Stimulated activated CD4-positive, alpha-beta T cell treated with anti-CD3 and anti-CD28 coated beads, Interleukin-12 subunit alpha, Interleukin-12 subunit beta, amount 100 ng/mL, for 4 hours (primary cell): ENCODE measurements around the gene MAP6D1.
A peak's percentile ranks its signal among the peaks of the same experiment; 100 is the strongest.
"Not testable (repeated sequence)": the region's sequence is repeated elsewhere in the genome, so short reads cannot be mapped to it uniquely, and the experiment has no call there.

Source experiments
- DNase-seq: peaks from one replicate; pipeline ENCODE4 v3.0.0-alpha.2; 2020

MAP6D1 gene

DNA sequence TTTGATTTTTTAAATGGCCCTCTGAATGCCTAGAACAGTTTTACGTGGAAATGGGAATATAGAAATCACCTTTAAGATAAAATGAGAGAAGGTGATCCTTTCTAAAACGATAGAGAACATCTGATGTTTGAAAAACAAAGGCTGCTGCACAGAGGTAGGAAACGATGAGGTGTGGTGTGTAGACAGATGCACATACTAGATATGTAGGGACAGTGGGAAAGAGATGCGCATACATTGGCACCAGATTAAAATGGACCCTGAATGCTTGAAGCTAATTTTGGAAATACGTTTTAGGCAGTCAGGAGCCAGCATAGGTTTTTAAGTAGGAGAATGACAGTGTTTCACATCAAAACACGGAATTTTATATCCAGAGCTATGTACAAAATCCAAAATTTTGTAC lies 29.0 kb downstream of the MAP6D1 start:
- no peak for DNase-seq

DNA sequence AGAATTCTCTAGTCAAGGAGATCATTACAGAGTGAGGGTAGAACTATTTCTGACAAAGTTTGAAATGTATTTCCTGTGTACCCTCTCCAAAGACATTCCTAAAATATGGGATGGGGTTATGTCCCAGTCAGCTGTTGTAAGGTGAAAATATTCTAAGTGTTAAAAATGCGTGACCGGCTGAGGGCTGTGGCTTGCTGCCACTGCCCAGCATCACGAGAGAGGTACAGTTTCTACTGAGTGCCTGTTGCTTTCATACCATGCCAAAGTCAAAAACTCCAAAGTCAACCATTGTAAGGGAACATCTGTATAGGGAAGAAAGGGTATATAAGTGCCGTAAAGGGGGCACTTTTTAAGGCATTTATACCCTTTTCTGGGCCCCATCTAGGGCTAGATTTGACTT lies 30.9 kb downstream of the MAP6D1 start:
- DNase-seq: no peak

DNA sequence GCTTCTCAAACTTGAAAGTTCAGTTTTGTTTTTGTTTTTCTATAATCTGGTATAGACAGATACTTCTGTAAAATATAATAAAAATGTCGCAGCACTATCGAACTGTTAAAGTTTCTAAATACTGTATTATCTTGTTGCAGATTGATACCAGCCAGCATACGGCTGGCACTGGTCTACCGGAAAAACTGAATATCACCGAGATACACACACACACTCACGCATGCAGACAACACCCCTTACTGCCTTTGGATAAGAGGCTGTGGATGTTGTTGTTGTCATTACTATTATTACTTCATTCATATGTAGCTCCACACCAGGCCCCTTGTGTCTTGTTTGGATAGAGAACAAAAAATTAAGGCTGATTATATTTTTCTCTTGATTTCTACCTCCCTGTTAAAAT lies 32.4 kb downstream of the MAP6D1 start:
- DNase-seq: no peak

DNA sequence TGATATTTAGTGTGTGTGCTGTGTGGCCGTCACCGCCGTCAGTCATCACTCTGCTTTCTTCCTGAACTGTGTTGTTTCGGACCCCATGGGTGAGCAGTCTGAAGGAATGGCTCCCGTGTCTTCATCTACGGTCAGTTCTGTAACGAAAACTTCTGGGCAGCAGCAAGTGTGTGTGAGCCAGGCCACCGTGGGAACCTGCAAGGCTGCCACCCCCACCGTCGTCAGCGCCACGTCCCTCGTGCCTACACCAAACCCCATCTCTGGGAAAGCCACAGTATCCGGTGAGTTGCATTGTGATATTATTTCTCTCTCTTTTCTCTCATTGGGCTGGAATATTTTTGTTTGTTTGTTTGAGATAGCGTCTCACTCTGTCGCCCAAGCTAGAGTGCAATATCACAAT lies 34.7 kb downstream of the MAP6D1 start:
- DNase-seq: no peak

DNA sequence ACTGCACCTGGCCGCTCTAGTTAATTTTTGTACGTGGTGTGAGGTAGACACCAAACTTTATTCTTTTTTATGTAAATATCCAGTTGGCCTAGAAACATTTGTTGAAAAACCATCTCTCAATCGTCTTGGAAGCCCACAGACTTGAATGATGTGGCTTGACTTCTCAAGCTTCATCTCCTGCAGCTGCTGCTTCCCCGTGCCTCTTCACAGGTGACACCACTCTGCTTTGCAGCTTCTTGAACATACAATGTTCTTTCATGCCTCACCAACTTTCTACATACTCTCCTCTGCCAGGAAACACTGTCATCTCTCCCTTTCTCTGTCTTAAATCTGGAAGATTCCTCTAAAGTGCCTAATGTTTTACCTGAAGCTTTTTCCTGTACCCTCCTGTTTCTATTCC lies 35.6 kb downstream of the MAP6D1 start:
- DNase-seq: no peak

DNA sequence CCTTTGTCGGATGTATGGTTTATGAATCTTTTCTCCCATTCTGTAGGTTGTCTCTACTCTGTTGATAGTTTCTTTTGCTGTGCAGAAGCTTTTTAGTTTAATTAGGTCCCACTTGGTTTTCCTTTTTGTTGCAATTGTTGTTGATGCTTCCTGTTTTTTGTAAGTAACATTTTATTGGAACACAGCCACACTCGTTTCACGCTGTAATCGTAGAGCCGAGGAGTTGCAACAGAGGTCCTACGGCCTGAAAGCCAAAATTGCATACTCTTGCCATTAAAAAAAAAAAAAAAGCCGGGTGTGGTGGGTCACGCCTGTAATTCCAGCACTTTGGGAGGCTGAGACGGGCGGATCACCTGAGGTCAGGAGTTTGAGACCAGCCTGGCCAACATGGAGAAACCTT lies 40.9 kb downstream of the MAP6D1 start:
- DNase-seq: not testable (repeated sequence)

DNA sequence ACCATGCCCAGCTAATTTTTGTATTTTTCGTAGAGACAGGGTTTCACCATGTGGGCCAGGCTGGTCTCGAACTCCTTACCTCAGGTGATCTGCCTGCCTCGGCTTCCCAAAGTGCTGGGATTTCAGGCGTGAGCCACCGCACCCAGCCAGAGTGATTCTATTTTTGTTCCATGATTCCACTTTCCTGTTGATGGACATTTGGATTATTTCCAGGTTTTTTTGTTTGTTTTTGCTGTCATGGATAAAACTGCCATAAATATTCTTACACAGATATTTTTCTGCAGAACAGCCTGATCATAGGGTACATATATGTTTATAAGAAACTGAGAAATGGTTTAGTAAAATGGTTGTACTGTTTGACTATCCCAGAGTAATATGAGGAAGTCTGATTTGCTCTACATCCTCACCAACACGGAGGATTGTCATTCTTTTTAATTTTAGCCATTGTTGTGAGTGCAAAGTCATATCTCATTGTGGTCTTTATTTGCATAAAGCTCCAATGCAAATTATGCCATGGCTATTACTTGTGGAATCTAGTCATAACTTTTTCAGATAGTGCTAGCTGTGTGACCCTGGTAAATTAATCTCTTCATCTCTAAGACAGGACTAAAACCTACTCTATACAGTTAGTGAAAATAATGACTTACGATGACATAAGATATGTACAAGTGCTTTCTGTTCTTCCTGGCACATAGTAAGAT lies 42.7 kb downstream of the MAP6D1 start:
- no peak for DNase-seq

DNA sequence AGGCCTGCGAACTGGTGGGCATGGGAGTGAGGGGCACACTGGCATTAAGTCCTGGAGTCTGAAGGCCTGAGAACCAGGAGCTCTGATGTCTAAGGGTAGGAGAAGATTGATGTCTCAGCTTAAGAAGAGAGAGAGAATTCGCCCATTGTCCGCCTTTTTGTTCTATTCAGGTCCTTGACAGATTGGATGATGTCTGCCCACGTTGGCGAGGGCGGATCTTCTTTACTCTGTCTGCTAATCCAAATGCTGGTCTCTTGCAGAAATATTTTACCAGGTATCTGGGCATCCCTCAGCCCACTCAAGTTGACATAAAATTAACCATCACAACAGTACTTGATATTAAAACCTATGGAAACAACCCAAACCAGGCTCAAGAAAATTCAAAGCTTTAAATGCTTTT lies 44.1 kb downstream of the MAP6D1 start:
- DNase-seq: no peak

DNA sequence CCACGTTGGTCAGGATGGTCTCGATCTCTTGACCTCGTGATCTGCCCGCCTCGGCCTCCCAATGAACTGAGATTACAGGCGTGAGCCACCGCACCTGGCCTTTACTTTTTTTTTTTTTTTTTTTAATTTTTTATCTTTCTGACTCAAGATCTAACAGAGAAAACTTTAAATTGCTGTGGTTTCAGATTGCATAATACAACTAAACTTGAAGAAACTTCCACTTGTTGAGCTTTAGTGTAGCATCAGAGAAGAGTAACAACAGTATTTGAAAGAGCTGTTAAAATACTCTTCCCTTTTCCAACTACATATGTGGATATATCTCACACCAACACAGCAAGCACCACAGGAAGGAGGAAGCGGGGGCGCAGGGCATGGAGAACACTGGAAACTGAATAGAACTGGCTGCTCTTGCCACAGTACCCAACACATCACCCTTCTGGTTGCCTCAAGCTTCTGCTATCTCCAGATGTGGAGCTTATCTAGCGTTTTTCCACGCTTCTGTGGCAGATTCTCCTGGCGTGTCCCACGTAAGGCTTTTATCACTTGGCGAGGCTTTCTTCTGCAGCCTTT lies 45.4 kb downstream of the MAP6D1 start:
- no peak for DNase-seq

DNA sequence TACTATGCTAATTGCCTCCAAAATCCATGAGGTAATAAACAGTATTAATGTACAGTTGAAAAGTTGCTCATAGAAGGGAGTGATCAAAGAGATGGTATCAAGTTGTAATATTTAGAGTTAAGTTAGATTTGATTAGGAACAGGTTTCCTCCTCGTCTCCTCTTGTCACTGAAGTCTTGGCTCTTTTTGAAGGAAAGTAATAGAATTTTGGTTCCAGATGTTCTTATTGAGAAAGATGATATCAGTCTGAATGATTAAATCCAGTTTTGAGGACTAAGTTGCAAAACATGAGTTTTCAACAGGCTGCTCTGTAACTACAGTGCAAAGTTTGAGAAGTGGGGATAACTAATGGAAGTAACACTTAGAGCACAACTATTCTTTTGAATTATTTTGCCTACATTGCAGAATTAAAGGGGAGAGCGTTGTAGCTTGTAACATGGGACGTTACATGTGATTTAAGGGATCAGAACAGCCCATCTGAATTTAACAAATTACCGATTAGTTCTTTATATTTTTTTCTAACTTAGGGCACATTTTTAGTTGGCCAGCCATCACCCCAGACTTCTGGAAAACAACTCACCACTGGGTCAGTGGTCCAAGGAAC lies 48.3 kb downstream of the MAP6D1 start:
- no peak for DNase-seq

DNA sequence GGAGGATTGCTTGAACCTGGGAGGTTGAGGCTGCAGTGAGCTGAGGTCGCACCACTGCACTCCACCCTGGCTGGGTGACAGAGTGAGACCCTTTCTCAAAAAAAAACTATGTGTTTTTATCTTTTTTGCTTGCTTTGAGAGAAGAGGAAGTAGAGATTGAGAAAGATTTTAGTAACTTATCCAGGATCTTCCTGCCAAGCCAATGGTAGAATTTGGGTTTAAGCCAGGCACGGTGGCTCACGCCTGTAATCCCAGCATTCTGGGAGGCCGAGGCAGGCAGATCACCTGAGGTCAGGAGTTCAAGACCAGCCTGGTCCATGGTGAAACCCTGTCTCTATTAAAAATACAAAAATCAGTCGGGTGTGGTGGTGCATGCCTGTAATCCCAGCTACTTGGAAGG lies 48.9 kb downstream of the MAP6D1 start:
- DNase-seq: not testable (repeated sequence)

DNA sequence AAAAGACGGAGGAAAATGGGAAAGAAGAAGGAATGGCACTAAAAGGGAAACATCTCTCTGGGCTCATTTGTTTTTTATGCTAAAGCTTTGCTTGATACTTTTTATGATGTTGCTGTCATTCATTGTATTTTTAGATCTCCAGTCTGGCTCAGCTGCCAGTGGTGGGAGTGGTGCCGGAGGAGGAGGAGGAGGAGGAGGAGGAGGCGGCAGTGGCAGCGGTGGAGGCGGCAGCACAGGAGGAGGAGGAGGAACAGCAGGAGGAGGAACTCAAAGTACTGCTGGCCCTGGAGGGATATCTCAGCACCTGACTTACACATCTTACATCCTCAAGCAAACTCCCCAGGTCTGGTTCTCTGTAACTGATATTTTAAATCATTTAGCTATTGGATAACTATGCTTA lies 49.6 kb downstream of the MAP6D1 start:
- DNase-seq: no peak

DNA sequence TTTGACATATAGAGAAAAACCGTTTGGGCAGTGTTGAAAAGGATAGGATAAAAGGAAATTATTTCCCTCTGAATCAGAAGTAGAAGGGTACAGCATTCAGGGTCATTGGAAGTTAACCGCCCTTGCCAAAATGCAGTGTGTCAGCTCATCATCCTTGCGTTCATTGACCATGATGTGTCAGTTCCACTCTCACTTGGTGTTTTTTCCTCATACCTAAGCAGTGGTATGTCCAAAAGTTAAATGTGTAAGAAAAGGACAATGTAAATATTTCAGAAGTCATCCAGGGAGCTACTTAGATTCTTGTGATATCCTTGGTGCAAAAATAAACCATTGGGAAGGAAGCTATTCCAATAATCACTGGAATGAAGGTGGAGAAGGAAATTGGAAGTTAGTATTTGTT lies 50.7 kb downstream of the MAP6D1 start:
- no peak for DNase-seq

DNA sequence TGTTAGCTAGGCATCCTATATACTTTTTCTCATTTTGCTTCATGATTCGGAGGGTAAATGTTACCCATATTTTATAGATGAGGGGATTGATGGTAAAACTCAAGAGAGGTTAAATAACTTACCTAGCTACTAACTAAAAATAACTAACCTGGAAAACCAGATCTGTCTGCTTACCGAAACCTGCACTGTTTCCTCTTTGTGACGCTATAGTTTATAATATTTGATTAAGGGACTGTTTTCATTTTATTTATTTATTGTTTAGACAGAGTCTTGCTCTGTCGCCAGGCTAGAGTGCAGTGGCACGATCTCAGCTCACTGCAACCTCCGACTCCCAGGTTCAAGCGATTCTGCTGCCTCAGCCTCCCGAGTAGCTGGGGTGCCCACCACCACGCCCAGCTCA lies 55.9 kb downstream of the MAP6D1 start:
- no peak for DNase-seq

DNA sequence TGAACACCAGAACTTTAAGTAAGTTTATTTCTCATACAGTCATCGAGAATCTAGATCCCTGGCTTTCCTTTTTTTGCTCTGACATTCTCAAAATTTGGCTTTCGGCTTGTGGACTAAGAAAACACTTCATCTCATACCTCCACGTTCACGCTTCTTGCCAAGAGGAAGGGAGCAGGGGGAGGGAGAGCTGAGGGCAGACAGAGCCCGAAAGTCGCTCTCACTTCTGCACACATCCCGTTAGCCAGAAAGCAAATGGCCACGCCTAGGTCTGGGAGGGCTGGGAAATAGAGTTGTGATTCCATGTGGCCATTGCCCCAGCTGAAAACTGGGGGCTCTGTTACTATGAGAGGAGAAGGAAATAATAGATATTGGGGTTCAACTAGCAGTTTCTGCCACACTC lies 57.3 kb downstream of the MAP6D1 start:
- DNase-seq: no peak

DNA sequence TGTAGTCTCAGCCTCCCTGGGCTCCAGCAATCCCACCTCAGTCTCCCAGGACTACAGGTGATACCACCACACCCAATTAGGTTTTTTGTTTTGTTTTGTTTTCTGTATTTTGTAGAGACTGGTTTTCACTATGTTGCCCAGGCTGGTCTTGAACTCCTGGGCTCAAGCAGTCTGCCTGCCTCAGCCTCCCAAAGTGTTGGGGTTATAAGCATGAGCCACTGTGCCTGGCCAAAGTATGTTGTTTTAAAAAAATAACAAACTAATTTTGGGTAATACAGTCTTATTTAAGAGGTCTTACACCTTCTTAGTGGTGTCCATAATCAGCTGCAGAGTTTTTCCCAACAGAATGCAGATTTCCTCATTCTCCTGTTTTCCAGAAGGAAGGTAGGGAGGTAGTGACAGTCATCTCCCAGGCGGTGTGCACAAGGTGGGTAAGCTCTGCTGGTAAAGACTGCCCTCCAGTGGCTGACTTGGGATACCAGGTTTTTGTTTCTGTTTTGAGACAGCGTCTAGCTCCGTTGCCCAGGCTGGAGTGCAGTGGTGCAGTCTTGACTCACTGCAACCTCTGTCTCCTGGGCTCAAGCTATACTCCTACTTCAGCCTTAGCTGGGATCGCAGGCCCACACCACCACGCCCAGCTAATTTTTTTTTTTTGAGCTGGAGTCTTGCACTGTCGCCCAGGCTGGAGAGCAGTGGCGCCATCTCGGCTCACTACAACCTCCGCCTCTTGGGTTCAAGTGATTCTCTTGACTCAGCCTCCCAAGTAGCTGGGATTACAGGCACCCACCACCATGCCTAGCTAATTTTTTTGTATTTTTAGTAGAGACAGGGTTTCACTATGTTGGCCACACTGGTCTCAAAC lies 58.4 kb downstream of the MAP6D1 start:
- peak; percentile 55 for DNase-seq

DNA sequence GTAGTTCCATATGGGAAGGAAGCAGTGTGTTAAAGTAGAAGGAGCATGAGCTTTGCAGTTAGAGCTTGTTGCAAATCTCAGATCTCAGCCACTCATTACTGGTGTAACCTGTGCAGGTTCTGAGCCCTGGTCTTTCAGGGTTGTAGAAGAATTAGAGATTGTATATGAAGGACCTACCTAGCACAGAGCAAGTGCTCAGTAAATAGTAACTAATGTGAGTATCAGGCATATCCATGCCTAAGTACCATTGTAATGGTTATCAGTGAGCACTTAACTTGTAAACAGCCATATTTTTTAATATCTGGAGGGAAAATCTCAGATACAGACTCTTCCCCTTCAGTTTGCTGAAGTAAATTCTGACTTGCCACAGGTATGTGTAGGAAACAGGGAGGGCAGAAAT lies 59.3 kb downstream of the MAP6D1 start:
- DNase-seq: no peak
